ENCODE measurements around the gene HLA-DPA1.

GRCh38 chr6:33079580-33079979, 6.1 kb upstream of the HLA-DPA1 start:
- no peak for TF ChIP-seq CTCF (IDR thresholded peaks at IDR 0.05)
- no peak for TF ChIP-seq POLR2A (IDR thresholded peaks at IDR 0.05)
- TF ChIP-seq POLR2AphosphoS5 (IDR thresholded peaks at IDR 0.05; ENCODE audit: insufficient read depth in 1 of 2, low read depth in 1 of 2): no peak
